Measurements from ENCODE around the gene PRKG1.

The PRKG1 gene

GRCh38 chr10:52314822-52315552 is 1240.7 kb downstream of the PRKG1 start:
- no peak for DNase-seq

GRCh38 chr10:52316001-52316400 is 1241.7 kb downstream of the PRKG1 start:
- no peak for DNase-seq

GRCh38 chr10:52316500-52316899 is 1242.2 kb downstream of the PRKG1 start:
- DNase-seq, result no peak

DNA sequence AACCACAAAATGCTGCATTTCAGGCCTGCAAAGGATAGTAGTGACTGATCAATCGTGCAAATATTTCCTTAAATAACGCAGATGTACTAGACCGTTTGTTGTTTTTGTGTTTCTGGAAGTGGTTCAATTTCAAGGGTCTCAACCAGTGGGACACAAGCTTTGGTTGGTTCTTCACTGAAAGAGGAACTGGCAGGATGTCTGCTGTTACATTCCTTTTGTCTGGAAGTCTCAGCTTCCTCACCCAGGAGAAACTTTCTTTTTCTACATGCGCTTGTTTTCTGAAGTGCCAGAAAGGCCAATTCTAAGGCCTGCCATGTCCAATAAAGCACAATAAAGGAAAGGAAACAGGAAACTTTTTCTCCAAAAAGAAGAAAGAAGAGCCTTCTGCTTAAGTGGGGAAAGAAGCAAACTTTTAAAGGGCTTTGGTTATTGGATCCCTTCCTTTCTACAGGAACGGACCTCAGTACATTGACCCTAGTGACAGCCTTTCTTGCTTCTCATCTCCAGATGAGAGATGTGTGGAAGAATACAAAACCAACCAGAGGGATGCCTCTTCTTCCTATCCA is 1243.9 kb downstream of the PRKG1 start:
- no peak for DNase-seq

GRCh38 chr10:52318822-52319464 is 1244.7 kb downstream of the PRKG1 start:
- no peak for DNase-seq

- DNase-seq, result no peak
Observed at GRCh38 chr10:52319926-52320325, 1245.6 kb downstream of the PRKG1 start.

GRCh38 chr10:52322323-52322722 is 1248.0 kb downstream of the PRKG1 start:
- no peak for DNase-seq

- DNase-seq, result no peak
Observed at GRCh38 chr10:52322936-52323335, 1248.6 kb downstream of the PRKG1 start.

GRCh38 chr10:52326382-52326781 is 1252.1 kb downstream of the PRKG1 start:
- DNase-seq, result no peak

GRCh38 chr10:52331638-52332364 is 1257.5 kb downstream of the PRKG1 start:
- DNase-seq, result no peak

DNA sequence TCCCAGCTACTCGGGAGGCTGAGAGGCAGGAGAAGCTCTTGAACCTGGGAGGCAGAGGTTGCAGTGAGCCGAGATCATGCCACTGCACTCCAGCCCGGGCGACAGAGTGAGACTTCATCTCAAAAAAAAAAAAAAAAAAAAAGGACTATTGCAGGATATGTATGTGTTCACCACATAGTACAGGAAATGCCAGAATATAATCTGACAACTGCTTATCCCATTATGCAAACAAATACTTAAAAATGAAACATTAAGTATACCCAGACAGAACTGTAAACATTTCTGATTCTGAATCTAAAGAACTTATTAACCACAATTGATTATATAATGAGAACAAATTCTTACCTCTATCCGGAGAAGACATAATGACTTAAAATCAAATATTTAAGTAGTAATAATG is 1258.5 kb downstream of the PRKG1 start:
- no peak for DNase-seq

GRCh38 chr10:52334595-52334994 is 1260.3 kb downstream of the PRKG1 start:
- no peak for DNase-seq

DNA sequence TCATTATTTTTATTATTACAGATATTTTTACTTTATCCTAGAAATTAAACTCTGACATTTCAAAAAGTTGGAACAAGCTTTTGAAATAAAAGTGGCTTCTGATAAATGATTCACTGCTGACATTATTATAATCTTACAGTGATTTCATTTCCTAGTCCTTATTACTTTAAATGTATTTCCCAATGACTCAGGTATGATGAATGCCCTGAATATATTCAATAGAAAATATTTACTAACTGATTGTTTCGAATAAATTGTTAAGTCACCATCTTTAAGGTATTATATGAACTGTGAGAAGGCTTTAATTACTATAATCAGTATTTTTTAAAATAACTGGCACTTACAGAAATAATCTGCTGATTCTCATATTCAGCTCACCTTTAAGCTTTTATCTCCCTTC is 1261.4 kb downstream of the PRKG1 start:
- DNase-seq, result no peak

DNA sequence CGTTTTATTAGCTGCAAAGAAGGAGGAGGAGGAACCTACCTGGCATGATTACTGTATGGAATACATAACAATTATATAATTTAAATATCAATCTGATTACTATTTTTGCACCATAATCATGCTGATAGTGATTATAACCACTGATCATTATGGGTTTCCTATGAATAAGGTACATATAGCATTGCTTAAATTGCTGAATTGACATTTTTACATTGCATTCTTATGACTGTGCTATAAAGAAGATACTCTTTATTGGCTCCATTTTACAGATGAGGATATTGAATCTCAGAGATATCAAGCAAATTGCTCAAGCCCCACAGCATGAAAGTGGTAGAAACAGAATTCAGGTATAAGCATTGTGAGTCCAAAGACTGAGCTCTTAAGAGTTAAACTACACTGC is 1262.9 kb downstream of the PRKG1 start:
- no peak for DNase-seq

DNA sequence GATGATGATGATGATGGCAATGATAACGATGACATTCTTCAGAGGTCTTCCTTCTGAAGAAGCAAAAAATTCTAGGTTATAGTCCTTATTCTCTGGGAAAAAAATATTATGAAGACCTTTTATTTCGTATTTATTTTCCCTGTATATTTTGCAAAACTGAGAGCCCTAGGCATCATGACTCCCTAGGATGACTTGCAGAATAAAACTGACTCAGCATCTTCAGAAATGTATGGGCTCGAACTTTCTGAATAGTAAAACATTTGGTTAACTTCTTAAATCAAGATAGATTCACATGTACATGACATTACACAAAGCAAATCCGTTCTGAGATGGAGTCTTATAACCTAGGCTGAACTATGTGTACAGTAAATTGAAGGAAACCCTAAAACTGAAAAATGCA is 1269.2 kb downstream of the PRKG1 start:
- no peak for DNase-seq

DNA sequence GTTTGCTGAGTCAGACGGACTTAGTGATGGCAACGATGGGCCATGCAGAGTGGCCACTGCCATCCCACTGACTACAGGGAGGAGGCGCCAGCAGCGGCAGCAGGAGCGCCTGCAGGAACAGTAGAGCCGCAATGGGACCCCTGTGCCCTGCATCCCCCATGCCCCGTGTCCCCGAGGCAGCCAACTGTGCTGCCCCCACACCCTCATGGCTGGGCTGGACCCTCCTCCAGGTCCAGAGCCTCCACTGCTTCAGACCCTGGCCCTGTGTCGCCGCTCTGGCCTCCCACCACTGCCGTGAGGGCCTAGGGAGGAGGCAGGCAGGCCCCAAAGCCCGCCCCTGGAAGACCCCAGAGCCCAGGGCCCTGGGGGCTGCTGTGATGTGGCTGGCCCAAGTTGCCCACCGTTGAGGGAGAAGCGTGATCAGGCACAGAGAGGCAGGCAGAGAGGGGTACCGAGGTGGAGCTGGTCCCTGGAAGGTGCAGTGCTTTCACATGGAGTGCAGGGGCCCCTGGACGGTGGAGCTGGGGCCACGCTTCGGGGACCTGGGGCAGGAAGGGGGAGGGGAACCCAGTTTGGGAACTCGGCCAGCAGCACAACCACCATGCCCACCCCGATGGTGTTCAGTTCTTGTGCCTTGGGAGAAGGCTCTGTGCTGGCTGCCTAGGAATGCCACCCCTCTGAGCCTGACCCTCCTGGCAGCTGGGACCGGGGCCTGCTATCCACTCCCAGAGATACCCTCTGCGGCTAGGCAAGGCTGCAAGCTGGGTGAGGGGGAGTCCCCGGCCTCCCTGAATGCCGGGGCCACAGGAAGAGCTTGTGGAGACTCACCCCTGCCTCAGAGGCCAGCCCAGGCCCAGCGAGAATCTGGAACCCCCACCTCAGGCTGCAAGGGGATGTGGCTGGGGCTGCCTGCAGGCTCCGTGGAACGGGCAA is 1272.4 kb downstream of the PRKG1 start:
- no peak for DNase-seq

- DNase-seq, result no peak
Observed at GRCh38 chr10:52347327-52347667, 1273.0 kb downstream of the PRKG1 start.

All from NCI-H1105 (cell line).